ENCODE data around the gene RNF150.

Gene RNF150

GRCh38 chr4:140903522-140904475, 229.5 kb downstream of the RNF150 start:
- no peak for DNase-seq

- no peak for DNase-seq
These were observed 231.4 kb downstream of the RNF150 start for GRCh38 chr4:140901736-140902336.

GRCh38 chr4:140893939-140894338, 239.3 kb downstream of the RNF150 start:
- DNase-seq: no peak

- no peak for DNase-seq
These were observed 245.2 kb downstream of the RNF150 start for GRCh38 chr4:140888054-140888453.

GRCh38 chr4:140887467-140887866, 245.8 kb downstream of the RNF150 start:
- no peak for DNase-seq

- no peak for DNase-seq
These were observed 248.7 kb downstream of the RNF150 start for GRCh38 chr4:140884431-140885058.

GRCh38 chr4:140877781-140878180, 255.5 kb downstream of the RNF150 start:
- no peak for DNase-seq

- DNase-seq: no peak
These were observed 256.5 kb downstream of the RNF150 start for GRCh38 chr4:140876615-140877364.

- DNase-seq: no peak
These were observed 257.4 kb downstream of the RNF150 start for GRCh38 chr4:140875746-140876452.

GRCh38 chr4:140874056-140874455, 259.2 kb downstream of the RNF150 start:
- no peak for DNase-seq

GRCh38 chr4:140871368-140871767, 261.9 kb downstream of the RNF150 start:
- DNase-seq: no peak

GRCh38 chr4:140870427-140870826, 262.8 kb downstream of the RNF150 start:
- DNase-seq: no peak

GRCh38 chr4:140869446-140869845, 263.8 kb downstream of the RNF150 start:
- DNase-seq: no peak

GRCh38 chr4:140867356-140867755, 265.9 kb downstream of the RNF150 start:
- no peak for DNase-seq

- no peak for DNase-seq
These were observed 266.7 kb downstream of the RNF150 start for GRCh38 chr4:140866492-140867005.

- DNase-seq: no peak
These were observed 267.7 kb downstream of the RNF150 start for GRCh38 chr4:140865253-140866217.

- DNase-seq: no peak
These were observed 270.1 kb downstream of the RNF150 start for GRCh38 chr4:140863197-140863596.

GRCh38 chr4:140862177-140862442, 271.2 kb downstream of the RNF150 start:
- no peak for DNase-seq

GRCh38 chr4:140861359-140862176, 271.7 kb downstream of the RNF150 start:
- no peak for DNase-seq

GRCh38 chr4:140858897-140859296, 274.4 kb downstream of the RNF150 start:
- no peak for DNase-seq

All from activated gamma-delta T cell (primary cell).